ENCODE results near the gene TFCP2. TPM values are rescaled to one million over a fixed set of nuclear protein-coding genes. Genes with fewer than 3 reads are reported as not detected.

TFCP2 gene
- total RNA-seq, 1 experiment from 2014 or later = 11.3 TPM

DNA sequence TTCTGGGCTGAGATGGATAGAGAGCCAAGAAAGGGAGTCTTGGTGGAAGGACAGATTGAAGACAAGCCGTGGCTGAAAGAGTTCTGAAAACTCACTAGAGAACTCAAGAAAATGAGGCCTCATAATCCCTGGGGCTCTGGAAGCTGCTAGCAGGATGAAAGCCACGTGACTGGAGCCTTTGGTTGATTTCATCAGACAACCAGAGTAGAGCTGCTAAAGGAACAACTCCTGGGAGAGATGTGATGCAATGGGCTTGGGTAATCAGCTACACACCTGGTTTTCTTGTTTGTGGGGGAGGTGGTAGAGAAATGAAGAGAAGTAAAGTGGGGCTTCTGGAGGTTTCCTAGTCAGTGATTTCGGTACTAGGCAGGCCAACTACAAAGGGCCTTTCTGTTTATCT lies 102.9 kb downstream of the TFCP2 start:
- peak; percentile 36 for DNase-seq (ENCODE audit: low read depth, low spot score)
- in situ Hi-C loops (cut with HindIII; ENCODE audit: low pct_unique_long_range_greater_than_20kb, low sequenced_read_pairs) = no loop called here

- no peak for DNase-seq (ENCODE audit: low read depth, low spot score)
- in situ Hi-C loops (cut with HindIII; ENCODE audit: low pct_unique_long_range_greater_than_20kb, low sequenced_read_pairs) = no loop called here
Measured at GRCh38 chr12:51067771-51068170, 105.2 kb downstream of the TFCP2 start.

DNA sequence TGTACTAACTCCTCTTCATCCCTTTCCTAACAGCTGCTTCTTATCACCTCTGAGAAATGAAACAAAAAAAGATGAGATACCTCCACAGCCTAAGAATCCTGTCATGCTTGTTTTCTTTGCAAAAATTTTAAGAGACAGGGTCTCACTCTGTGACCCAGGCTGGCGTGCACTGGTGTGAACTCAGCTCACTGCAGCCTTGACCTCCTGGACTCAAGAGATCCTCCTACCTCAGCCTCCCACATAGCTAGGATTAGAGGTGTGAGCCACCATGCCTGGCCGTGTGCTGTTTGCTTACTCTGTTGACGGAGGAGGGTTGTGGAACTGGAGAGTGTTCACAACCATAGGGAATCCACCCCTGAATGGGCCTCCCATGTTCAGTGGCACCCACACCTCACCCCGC lies 105.7 kb downstream of the TFCP2 start:
- in situ Hi-C loops (cut with HindIII; ENCODE audit: low pct_unique_long_range_greater_than_20kb, low sequenced_read_pairs) = no loop called here
- no peak for DNase-seq (ENCODE audit: low read depth, low spot score)

DNA sequence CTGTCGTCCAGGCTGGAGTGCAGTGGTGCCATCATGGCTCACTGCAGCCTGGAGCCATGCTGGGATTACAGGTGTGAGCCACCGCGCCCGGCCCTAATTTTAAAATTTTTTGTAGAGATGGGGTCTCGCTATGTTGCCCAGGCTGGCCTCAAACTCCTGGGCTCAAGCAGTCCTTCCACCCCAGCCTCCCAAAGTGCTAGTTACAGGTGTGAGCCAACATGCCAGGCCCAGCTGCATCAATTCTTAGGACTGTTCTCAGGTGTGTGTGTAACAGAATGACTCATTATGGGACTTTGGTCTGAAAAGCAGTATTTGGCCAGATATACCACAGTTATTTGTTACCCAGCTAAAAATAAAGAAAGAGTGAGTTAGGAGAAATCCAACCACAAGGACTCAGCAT lies 107.4 kb downstream of the TFCP2 start:
- in situ Hi-C loops (cut with HindIII; ENCODE audit: low pct_unique_long_range_greater_than_20kb, low sequenced_read_pairs) = no loop called here
- no peak for DNase-seq (ENCODE audit: low read depth, low spot score)

DNA sequence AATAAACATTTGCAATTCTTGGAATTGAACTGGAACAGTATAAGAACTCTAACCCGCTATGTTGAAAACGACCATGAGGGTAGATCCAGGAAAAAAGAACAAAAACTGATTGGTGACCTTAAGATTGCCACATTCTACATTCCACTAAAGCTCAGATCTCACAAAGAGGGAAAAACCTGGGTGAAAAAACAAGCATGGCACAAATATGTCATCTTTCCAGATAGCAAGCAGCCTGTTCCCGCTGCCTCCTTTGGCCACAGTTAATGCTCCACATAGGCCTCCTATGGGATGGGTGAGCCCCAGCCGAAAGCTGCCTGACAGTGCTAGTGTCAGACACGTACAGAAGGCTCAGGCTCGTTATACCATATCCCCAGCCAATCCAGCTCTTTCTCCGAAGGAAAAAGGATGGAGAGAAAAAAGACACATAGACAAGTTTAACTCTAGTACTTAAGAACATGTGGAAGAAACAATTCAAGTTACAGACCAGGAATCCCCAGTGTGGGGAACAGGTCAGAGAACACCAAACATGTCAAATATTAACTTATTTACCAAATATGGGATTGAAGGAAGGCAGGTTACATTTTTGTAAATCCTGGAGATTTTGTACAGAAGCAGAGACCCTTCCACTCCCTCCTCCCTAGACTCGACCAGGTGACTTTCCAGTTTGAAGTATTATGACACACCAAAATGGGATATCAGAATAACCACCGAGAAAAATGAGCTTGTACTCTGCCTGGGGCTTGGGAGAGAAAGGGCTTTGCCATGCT lies 110.1 kb downstream of the TFCP2 start:
- DNase-seq (ENCODE audit: low read depth, low spot score) = no peak
- in situ Hi-C loops (cut with HindIII; ENCODE audit: low pct_unique_long_range_greater_than_20kb, low sequenced_read_pairs) = no loop called here

DNA sequence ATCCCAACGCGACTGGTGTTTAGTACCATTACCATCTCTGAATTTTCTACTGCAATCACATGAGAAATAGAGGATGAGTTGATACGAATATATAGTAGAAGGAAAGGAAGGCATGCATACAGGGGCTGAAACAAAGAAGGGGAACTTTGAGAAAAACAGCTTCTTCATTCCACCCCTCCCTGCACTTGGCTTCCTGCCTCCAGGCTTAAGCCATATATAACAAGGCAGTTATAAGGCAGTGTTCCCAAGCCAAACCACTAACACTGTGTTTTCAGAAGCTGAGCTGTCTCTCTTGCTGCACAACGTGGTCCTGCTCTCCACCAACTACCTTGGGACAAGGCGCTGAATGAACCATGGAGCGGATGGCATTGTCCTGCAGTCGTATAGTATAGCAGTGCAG lies 113.8 kb downstream of the TFCP2 start:
- in situ Hi-C loops (cut with HindIII; ENCODE audit: low pct_unique_long_range_greater_than_20kb, low sequenced_read_pairs) = no loop called here
- no peak for DNase-seq (ENCODE audit: low read depth, low spot score)

- no peak for DNase-seq (ENCODE audit: low read depth, low spot score)
- in situ Hi-C loops (cut with HindIII; ENCODE audit: low pct_unique_long_range_greater_than_20kb, low sequenced_read_pairs) = no loop called here
Measured at GRCh38 chr12:51056242-51056641, 116.7 kb downstream of the TFCP2 start.

DNA sequence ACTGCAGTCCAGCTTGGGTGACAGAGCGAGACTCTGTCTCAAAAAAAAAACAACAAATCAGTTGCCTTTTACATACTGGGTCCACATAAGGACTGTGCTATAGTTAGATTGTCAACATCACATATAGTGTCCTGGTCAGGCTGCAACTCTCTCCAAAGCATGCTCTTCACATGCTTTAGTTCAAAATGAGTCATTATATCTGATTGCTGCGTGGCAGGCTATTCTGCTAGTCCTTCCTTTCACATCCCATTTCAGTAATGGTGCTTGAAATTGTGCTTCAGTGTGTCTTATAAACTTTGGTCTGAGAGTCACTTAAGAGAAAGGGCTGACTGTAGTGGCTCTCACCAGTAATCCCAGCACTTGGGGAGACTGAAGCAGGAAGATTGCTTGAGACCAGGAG lies 117.9 kb downstream of the TFCP2 start:
- in situ Hi-C loops (cut with HindIII; ENCODE audit: low pct_unique_long_range_greater_than_20kb, low sequenced_read_pairs) = no loop called here
- no peak for DNase-seq (ENCODE audit: low read depth, low spot score)

GRCh38 chr12:51051787-51052186 lies 121.1 kb downstream of the TFCP2 start:
- no peak for DNase-seq (ENCODE audit: low read depth, low spot score)
- in situ Hi-C loops (cut with HindIII; ENCODE audit: low pct_unique_long_range_greater_than_20kb, low sequenced_read_pairs) = no loop called here

- in situ Hi-C loops (cut with HindIII; ENCODE audit: low pct_unique_long_range_greater_than_20kb, low sequenced_read_pairs) = no loop called here
- DNase-seq (ENCODE audit: low read depth, low spot score) = no peak
Measured at GRCh38 chr12:51049525-51049924, 123.4 kb downstream of the TFCP2 start.

GRCh38 chr12:51048661-51049251 lies 124.2 kb downstream of the TFCP2 start:
- in situ Hi-C loops (cut with HindIII; ENCODE audit: low pct_unique_long_range_greater_than_20kb, low sequenced_read_pairs) = no loop called here
- DNase-seq (ENCODE audit: low read depth, low spot score) = no peak

GRCh38 chr12:51047655-51048540 lies 125.0 kb downstream of the TFCP2 start, which contains the start of gene LETMD1:
Gene LETMD1, plus strand, starts transcription at chr12:51048327. Its CDS starts 30 bp downstream, at chr12:51048357.
- in situ Hi-C loops (cut with HindIII; ENCODE audit: low pct_unique_long_range_greater_than_20kb, low sequenced_read_pairs) = no loop called here

More at GRCh38 chr12:51047655-51048540, 125.0 kb downstream of the TFCP2 start, which contains the start of gene LETMD1:
- DNase-seq (ENCODE audit: low read depth, low spot score) = peak; percentile 99

Small RNA genes within 50 kb of the gene (small RNA-seq; reads per million reads assigned to genes)
- gene RF00019 (0 reads per million in 2 experiments), gene RNU6-199P (0 reads per million in 2 experiments)

Other genes with a start within 250 kb of the TFCP2 start
- not detected in 2 replicates for gene HIGD1C, start 220.6 kb downstream of the TFCP2 start, total RNA-seq (2014; rRNA removed; shearing (Covaris generic))
- gene SLC11A2, start 146.8 kb downstream of the TFCP2 start, total RNA-seq (2014; rRNA removed; shearing (Covaris generic)) = 148 and 168 TPM in 2 replicates
- gene LETMD1, start 124.8 kb downstream of the TFCP2 start, total RNA-seq (2014; rRNA removed; shearing (Covaris generic)) = 68.6 and 77.5 TPM in 2 replicates
- 15.0 and 16.0 TPM in 2 replicates for gene CSRNP2, start 89.5 kb downstream of the TFCP2 start, total RNA-seq (2014; rRNA removed; shearing (Covaris generic))
- gene POU6F1, start 44.9 kb upstream of the TFCP2 start, total RNA-seq (2014; rRNA removed; shearing (Covaris generic)) = 1.5 and 3.1 TPM in 2 replicates
- gene DAZAP2, start 65.7 kb upstream of the TFCP2 start, total RNA-seq (2014; rRNA removed; shearing (Covaris generic)) = 424 and 462 TPM in 2 replicates
- gene SMAGP, start 97.3 kb upstream of the TFCP2 start, total RNA-seq (2014; rRNA removed; shearing (Covaris generic)) = 1.8 and 2.3 TPM in 2 replicates
- 0.08 TPM in 1 of 2 replicates, not detected in the other for gene BIN2, start 151.0 kb upstream of the TFCP2 start, total RNA-seq (2014; rRNA removed; shearing (Covaris generic))
- not detected in 2 replicates for gene CELA1, start 173.5 kb upstream of the TFCP2 start, total RNA-seq (2014; rRNA removed; shearing (Covaris generic))
- 1.3 and 3.7 TPM in 2 replicates for gene GALNT6, start 218.3 kb upstream of the TFCP2 start, total RNA-seq (2014; rRNA removed; shearing (Covaris generic))